ENCODE measurements around the gene SLC16A13.
"Not testable (repeated sequence)": the region's sequence is repeated elsewhere in the genome, so short reads cannot be mapped to it uniquely, and the experiment has no call there.

The SLC16A13 gene, protein sequence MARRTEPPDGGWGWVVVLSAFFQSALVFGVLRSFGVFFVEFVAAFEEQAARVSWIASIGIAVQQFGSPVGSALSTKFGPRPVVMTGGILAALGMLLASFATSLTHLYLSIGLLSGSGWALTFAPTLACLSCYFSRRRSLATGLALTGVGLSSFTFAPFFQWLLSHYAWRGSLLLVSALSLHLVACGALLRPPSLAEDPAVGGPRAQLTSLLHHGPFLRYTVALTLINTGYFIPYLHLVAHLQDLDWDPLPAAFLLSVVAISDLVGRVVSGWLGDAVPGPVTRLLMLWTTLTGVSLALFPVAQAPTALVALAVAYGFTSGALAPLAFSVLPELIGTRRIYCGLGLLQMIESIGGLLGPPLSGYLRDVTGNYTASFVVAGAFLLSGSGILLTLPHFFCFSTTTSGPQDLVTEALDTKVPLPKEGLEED

DNA sequence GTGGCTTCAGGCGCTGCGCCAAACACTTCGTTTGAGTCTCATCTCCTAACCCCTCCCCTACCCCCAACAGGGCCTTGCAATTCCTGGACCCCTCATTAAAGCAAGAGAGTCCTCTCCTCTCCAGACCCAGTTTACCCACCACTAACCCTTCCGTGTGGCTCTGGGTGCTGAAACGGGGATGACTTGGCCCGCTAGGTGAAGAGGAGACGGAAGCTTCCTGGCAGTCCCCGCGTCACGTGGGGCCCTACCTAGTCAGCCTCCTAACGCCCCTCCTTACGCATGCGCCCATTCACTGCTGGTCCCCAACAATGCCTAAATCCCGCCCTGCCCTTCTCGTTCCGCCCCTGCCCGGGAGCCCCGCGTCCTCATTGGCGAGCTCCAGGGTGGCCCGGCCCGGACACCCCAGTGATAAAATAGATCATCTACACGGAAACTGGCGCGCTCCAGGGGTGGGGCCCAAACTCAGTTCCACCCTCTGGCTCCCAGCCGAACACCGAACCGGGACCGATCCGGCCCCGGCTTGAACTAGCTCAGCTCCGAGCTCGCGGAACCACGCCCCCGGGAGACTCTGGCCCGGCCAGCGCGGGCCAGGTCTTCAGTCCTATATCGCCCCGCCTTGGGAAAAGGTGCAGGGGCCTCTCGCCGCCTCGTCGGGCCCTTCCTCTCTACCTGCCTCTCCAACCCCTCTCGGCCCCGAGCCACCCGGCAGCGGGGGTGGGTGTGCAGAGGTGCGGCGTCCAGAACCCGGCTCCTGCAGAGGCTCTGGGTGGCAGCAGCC, at the start of gene SLC16A13:
TSS of gene SLC16A13 (plus strand) at position 425 of the 778 bp plus-strand sequence. CDS start 368 bp downstream, outside the sequence.
- DNase-seq: peak; percentile 96 to 97 (median 97)

DNA sequence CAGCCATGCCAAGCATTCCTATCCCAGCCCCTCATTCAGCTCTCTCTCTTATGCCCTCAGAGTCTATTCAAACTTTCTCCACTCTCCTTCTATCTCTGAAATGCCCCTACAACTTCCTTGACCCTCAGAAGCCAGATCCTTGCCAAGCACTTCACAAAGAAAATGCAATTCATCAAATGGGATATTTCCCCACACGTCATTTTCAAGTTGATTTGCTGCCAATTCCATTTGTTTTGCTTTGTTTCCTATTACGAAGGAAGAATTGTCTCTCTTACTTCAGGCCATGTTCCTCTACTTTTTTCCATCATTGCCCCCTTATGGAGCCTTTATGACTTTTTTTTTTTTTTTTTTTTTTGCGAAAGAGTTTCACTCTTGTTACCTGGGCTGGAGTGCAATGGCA, 49.1 kb upstream of the SLC16A13 start:
- DNase-seq: no peak

DNA sequence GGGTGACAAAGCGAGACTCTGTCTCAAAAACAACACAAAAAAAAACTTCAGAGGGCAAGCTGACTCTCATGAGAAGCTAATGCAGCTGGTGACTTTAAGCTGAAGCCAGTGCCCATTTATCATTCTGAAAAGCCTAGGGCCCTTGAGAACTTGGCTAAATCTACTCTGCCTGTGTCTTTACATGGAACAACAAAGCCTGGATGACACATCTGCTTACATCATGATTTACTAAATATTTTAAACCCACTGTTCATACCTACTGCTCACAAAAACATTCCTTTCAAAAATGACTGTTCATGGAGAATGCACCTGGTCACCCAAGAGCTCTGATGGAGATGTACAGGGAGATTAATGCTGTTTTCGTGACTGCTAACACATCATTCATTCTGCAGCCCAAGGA, 46.0 kb upstream of the SLC16A13 start:
- no peak for DNase-seq

DNA sequence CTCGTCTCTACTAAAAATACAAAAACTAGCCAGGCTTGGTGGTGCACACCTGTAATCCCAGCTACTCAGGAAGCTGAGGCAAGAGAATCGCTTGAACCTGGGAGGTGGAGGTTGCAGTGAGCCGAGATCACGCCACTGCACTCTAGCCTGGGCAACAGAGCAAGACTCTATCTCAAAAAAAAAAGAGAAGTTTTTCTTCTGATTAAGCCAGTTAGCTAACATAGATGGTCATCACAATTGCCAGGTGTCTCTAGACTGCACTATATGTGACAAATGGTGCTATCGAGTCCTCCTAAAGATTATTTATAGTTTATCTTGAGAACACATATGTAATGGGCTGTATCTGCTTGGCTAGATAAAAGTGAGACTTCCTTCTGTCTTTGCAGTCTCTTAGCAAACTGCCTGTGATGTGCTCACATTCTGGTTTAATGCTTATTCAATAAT, 42.2 kb upstream of the SLC16A13 start:
- DNase-seq: not testable (repeated sequence)

DNA sequence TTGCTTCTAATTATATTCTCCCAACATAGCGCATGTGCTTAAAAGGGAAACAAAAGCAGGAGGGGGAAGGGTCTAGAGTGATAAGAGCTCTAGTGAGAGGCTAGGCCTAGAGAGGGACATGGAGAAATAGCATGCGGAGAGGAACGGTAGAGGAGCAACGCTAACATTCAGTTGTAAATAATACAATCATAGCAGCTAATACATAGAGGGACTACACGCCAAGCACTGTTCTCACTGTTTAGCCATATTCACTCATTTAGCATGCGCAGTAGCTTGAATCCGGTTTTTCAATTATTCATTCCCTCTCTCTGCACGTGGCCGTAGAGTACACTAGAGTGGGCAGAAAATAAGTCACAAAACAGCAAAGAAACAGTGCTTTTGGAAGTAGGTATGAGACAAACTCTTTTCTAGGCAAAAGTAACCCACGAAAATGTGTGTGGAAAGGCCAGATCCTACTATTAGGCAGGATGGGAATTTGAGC, 41.7 kb upstream of the SLC16A13 start:
- DNase-seq: no peak

DNA sequence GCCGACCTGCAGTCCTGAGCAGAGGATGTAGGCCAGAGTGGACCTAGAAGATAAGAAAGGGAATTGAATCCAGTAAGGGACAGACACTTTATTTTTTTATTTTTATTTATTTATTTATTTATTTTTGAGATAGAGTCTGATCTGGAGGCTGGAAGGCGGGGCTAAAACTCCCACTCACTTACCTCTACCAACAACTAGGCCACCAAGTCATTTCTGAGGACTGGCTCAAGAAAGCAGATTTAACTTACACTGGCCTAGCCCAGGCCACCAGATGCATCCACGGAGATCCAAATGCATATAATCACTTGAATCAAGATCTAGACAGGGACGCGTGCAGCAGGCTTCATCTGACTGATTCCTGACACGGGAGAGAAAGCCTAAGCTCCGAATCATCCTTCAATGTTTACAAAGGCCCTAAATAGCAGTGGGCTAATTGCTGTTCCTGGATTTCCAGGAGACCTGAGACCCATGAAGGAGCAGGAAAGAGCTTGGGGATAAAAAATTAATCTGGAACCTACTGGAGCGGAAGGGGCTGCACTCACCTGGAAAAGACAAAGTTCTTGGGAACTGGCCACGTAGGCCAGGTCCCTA, 41.1 kb upstream of the SLC16A13 start:
- no peak for DNase-seq

DNA sequence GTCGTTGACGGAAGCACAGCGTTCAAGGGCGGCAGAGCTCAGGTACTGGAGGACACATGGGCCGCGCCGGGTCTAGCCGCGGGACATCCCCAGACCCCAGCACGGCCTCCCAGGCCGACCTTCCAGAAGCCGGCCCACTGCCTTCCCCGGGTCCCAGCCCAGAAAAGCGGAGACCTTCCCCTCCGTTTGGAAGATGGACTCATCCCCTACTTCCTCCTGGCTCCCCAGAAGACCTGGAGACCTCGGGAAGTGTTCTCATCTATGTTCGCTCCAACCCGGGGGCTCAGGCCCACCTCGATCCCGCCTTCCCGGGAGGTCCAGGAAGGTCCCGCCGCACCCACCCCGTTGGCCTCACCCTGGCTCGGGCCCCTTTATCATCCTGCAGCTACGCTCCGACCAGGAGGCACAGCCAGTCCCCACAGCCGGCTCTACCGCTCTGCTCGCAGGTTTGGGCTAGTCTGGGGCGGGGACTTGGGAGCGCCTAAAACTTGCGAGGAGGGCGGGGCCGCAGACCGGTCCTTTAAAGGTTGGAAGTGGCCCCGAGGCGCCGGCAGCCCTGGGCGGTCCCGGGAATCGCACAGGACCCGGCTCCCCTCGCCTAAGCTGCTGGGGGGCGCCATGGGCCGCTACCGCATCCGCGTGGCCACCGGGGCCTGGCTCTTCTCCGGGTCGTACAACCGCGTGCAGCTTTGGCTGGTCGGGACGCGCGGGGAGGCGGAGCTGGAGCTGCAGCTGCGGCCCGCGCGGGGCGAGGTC, 40.1 kb upstream of the SLC16A13 start, which contains the start of gene ALOX12:
TSS of gene ALOX12 (plus strand) at position 550 of the 756 bp plus-strand sequence. CDS start at position 619, 69 bp downstream.
- no peak for DNase-seq

DNA sequence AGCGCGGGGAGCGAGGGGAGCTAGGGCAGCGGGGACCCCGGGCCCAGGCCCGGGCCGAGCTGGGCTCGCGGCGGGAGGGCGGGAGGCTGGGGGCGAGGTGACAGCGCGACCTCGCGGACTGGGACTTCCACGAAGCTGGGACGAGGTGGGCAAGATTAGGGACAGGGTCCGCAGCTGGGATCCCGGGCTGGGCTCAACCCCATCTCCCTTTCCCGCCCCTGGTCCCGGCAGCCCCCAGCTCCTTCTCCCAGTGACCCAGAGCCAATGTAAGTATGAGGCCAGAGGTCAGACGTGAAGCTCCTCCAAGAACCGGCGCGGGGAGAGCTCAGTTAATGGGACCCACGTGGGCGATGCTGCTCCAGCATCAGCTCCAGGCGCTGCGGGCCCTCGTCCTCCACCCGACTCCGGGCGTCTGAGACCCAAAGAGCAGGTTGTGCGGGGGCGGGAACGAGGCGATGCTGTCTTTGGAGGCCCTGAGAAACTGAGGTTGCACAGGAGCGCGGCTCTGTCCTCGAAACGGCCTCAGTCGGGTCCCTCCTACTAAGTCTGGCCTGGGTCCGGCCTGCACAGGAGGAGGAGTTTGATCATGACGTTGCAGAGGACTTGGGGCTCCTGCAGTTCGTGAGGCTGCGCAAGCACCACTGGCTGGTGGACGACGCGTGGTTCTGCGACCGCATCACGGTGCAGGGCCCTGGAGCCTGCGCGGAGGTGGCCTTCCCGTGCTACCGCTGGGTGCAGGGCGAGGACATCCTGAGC, 39.4 kb upstream of the SLC16A13 start:
- DNase-seq: no peak

DNA sequence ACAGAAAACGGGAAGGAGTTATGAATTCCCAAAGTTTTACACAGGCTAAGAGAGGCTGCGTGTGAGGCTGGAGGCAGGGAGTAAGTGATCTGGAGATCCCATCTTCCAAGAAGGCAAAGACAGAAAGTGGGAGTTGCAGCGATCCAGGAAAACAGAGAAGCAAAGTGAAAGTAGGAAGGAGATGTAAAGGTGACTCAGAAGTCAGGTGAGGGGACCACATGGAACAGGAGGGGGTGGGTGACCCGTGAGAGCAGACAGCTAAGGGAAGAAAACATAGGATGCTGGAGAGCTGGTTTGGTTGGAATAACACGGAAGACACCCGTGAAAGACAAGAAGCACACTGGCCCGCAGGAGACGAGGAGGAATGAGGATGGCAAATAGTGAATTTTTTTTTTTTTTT, 38.6 kb upstream of the SLC16A13 start:
- DNase-seq: no peak

DNA sequence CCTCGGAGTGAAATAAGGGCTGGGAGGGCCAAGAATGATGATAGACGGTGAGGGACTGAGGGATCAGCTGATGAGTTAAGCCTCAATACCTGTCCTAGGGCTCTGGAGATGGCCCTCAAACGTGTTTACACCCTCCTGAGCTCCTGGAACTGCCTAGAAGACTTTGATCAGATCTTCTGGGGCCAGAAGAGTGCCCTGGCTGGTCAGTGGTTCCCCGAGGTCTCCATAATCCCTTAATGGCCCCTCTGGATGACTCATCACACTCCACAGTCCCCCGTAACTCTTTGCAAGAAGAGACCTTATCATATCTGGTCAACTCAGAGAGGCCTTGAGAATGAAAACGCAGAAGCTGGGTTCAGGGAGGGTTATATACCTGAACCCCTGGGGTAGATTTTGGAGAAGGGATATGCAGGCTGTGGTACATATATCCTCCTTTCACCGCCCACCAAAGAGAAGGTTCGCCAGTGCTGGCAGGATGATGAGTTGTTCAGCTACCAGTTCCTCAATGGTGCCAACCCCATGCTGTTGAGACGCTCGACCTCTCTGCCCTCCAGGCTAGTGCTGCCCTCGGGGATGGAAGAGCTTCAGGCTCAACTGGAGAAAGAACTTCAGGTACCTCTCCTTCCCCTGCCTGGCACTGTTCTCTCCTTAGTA, 36.8 kb upstream of the SLC16A13 start:
- DNase-seq: no peak

DNA sequence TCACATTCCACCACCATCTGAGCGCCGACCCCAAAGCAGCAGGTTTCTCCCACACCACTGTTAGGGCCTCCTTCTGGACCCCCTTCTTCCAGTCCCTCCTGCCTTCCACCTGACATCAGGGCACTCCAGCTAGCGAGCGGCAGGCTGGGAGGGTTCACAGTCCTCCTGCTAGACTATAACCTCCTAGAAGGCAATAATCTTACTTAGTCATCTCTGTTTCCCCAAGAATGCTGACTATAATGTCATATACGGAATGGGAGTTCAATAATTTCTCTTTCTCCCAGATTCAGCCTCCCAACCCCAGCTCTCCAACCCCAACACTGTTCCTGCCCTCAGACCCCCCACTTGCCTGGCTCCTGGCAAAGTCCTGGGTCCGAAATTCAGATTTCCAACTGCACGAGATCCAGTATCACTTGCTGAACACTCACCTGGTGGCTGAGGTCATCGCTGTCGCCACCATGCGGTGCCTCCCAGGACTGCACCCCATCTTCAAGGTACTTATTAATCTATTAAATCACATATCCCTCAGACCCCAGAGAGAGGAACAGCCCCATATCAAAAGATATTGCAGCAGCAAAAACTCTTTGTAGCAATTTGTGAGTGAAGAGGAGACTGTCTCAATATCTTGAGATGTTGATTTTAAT, 34.4 kb upstream of the SLC16A13 start:
- peak in 2 of 3 donors; percentile 31 to 44 for DNase-seq

DNA sequence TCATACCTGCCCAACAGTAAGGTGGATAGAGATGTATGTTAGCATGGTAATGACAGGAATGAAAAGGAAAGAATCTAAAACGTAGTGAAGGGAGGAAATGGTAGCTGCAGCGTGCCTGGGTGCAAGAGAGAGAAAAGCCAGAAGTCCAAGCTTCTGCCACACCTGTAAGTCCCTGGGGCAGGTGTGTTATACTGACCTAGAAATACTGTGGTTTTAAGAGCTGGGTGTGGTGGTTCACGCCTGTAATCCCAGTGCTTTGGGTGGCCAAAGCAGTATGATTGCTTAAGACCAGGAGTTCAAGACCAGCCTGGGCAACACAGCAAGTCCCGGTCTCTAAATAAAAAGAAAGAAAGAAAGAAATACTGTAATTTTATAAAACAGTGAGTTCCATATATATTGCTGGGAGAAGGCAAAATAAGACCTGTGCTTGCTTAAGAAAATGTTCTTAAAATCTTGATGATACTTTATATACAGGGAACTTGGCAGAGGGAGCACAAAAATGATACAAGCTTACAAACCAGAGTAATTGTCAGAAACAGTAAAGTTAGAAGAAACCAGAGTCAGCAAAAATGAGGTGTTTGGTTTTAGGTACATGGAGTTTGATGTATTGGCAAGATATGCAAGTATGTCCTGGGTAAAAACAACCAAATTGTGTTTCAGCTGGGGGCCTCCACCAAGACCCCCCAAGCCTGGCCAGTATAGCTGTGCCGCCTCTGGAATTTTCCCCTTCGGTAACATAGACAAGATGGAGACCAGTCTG, 33.3 kb upstream of the SLC16A13 start:
- DNase-seq: no peak

DNA sequence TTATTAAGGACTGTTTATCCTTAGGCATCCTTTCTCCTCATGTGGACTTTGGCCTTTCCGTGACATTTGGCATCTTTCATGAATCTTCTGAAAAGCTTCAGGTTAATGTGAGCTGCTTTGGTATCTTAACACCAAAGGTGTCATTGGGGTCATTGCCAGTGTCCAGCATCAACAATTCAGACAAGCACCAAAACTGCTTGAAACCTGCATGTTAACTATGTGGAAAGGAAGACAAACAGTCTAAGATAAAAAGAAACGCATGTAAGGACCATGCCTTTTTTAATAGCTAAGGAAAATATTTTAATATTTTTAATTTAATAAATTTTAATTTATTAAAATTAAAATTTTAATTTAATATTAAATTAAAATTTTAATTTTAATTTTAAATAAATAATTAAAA, 32.1 kb upstream of the SLC16A13 start:
- no peak for DNase-seq

DNA sequence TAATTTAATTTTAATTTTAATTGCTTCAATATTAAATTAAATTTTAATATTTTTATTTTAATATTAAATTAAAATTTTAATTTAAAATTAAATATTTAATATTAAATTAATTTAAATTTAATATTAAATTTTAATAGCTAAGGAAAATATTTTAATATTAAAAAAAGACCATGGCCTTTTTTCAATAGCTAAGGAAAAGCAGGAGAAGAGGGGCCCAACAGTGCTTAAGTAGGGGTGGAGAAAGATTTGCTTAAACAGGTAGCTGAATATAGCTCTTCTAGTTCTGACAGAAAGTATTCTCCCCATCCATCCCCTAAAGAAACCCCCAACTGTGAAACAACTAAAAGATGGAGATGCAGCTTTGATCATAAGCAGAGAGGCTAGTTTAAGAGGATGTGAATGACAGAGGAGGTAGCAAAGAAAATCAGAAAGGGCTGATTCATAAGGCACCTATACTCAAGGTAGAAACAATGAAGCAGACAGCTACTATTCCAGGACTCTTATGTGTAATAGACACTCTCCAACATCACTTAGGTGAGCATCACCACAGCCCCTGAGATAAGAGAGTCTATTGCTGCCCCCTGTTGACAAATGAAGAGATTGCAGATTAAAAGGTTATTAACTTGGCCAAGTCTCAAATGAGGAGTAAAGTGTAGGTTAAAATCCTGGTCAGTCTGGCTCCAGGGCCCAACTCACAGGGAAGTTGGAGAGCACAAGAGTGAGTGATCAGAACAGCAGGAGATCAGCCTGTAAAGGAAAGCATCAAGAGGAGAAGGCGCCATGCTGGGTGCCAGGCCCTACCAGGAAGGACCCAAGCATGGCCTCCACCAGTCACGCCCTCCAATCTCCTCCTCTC, 31.2 kb upstream of the SLC16A13 start:
- peak; percentile 73 to 85 (median 79) for DNase-seq

DNA sequence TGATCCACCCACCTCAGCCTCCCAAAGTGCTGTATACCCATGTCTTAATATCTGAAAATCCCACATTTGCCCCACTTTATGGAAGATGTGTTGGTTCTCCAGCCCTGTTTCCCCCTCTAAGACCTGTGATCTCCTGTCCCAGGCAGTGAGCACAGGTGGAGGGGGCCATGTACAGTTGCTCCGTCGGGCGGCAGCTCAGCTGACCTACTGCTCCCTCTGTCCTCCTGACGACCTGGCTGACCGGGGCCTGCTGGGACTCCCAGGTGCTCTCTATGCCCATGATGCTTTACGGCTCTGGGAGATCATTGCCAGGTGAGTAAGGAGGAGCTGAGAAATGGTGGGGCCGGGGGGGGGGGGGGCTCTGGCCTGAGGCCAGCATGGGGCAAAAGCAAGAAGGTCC, 30.1 kb upstream of the SLC16A13 start:
- DNase-seq: no peak

DNA sequence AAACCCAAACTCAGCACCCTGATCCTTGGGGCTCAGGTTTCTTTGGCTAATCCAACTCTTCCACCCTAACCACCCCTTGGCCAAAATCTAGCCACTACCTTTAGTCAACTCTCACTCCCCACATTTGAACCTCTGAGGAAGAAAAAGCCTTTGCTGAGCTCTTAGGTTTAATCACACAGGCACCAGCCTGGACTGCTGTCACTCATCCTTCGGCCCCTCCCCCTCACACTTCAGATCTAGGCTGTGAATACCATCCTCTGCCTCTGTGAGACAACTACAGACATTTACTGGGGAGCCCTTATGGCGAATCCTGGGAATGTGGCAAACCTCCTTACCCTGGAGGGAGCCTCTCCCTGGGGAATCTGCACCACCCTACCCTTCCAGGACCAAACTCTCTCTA, 28.7 kb upstream of the SLC16A13 start:
- DNase-seq: no peak

DNA sequence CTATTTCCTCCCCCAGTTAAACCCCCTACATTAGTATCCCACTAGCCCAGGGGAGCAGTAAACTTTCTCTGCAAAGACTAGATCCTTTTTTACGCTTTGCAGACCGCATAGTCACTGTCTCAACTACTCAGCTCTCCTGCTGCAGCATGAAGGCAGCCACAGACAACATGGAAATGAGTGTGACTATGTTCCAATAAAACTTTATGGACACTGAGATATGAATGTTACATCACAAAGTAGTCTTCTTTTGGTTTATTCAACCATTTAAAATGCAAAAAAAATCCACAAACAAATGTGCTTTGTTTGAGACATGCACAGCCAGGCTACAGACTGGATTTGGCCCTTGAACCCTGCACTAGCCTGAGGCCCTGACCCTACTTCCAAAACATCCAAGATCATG, 25.3 kb upstream of the SLC16A13 start:
- DNase-seq: no peak

DNA sequence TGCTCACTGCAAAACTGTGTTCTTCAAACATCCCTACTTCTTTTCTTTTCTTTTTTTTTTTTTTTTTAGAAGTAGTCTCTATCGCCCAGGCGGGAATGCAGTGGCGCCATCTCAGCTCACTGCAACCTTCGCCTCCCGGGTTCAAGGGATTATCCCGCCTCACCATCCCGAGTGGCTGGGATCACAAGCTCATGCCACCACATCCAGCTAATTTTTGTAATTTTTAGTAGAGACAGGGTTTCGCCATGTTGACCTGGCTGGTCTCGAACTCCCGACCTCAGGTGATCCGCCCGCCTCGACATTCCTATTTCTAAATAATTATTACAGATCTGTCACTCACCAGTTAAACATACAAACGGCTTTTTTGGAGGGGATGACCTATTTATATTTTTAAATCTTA, 24.4 kb upstream of the SLC16A13 start:
- no peak for DNase-seq

DNA sequence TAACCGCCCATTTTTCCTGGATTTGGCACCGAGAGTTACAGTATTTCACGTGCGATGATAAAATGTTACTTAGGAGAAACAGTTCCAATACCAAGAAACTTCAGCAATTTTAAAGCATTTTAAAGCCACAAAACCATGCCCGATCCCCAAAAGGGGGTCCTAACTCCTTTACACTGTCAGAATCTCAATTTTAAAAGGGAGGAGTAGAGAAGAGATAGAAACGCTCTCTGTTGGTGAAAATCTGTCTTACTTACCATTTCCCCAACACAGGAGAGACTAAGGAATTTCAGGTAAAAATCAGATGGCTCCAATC, 23.9 kb upstream of the SLC16A13 start:
- no peak for DNase-seq
